RPMI7951 (cell line): Measurements from ENCODE around the gene CDK17. TPM values are rescaled to one million over a fixed set of nuclear protein-coding genes. Genes with fewer than 3 reads are reported as not detected.

ENCODE experiments used
- DNase-seq: peaks from one replicate; pipeline ENCODE4 v3.0.0-alpha.2; 2012; ENCODE audit warnings: low read depth
- total RNA-seq: library from RNA; depleted of rRNA; stranded (reverse); fragments of >200 nt; shearing (Covaris generic); gene quantifications from 2 replicates; pipeline ENCODE4 v1.2.3, GENCODE V29; 2014

CDK17 gene
- total RNA-seq, 1 experiment from 2014 or later, result 26.2 TPM

DNA sequence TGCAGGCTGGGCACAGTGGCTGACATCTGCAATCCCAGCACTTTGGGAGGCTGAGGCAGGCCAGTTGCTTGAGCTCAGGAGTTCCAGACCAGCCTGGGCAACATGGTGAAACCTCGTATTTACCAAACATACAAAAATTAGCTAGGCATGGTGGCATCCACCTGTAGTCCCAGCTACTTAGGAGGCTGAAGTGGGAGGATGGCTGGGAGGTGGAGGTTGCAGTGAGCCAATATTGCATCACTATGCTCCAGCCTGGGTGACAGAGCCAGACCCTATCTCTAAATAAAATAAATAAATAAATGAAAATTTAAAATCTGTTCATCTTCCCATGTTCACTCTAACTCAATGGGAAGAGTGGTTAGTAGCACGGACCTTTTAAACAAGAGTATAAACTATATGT lies 134.8 kb downstream of the CDK17 start:
- DNase-seq, result no peak

- DNase-seq, result no peak
Measured at GRCh38 chr12:96263449-96263902, 136.8 kb downstream of the CDK17 start.

GRCh38 chr12:96261557-96261956 lies 138.7 kb downstream of the CDK17 start:
- DNase-seq, result no peak

- DNase-seq, result no peak
Measured at GRCh38 chr12:96260644-96261043, 139.6 kb downstream of the CDK17 start.

DNA sequence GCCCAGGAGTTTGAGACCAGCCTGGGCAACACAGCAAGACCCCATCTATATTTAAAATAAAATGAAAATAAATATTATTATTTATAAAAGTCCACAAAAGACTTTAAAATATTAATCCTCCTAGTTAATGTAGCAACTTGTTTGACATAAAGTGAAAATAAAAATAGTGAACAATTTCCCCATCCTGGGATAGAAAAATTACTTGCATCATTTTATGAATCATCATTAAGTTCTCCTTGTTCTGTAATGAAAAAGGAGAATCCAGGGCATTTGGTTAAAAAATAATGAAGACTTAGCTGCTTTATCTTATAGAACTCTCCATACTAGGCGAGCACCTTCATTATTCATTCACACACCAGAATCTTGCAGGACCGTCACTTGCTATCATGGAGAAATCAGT lies 140.0 kb downstream of the CDK17 start:
- no peak for DNase-seq

DNA sequence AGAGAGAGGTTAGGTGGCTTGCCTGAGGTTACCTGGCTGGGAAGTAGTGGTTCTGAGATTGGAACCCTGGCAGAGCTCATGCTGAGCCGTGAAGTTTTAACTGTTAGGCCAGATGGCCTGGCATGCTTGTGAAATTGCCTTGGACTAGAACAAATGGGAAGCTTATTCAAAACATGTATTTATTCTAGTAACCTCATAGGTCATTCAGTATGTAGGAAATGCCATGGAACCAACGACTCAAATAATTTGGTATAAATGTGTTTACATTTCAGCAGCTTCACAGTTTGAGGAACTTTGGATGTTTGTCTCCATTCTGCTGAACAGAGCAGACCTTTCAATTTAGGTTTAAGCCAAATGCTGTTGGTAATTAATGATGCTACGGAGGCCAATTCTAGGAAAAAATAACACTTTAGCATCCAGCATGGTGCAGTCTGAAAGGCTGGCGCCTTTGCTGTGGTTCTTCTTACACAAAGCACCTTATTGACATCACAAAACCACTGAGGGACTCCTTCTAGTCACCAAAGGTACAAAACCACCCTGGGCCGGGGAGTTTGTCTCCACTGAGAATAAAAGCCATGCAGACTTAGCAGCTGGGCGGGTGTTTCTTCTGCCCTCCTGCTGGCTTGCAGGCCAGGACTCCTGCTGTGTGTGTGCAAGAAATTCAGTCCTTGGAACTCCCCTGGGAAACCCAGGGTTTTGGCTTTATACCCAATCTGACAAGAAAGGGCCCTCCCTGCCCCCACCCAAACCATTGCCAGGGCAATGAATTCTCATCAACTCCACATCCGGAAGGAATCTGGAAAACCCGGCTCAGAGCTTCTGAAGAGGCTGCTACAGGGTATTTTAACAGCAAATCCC lies 141.9 kb downstream of the CDK17 start:
- peak; percentile 64 for DNase-seq

DNA sequence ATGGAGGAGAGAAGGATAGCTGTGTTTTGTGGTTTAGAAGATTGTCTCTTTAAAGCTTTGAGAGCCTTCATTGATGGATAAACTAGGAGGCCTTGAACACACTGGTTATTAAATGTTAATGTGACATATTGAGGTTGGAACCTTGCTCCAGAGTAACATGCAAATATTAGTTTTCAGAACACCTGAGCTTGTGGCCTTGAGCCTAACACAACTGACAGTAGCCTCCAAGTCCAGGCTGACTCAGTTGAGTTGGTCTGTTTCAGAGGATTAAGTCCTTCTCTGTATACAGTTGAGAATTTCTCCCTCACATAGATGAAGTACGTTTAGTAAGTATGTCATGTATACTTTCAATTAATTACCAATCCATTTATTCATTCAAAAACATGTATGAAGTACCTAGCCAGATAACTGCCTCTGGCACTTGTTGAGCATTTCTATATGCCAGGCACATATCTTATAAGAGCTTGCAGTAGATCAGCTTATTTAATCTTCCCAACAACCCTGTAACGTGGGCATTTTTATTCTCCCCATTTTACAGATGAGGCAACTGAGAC lies 142.6 kb downstream of the CDK17 start:
- DNase-seq, result no peak

GRCh38 chr12:96256672-96257361 lies 143.4 kb downstream of the CDK17 start:
- no peak for DNase-seq

GRCh38 chr12:96255077-96255476 lies 145.2 kb downstream of the CDK17 start:
- no peak for DNase-seq

GRCh38 chr12:96250119-96250685 lies 150.0 kb downstream of the CDK17 start:
- no peak for DNase-seq

GRCh38 chr12:96249196-96250118 lies 150.8 kb downstream of the CDK17 start:
- no peak for DNase-seq

- no peak for DNase-seq
Measured at GRCh38 chr12:96248136-96248931, 151.9 kb downstream of the CDK17 start.

DNA sequence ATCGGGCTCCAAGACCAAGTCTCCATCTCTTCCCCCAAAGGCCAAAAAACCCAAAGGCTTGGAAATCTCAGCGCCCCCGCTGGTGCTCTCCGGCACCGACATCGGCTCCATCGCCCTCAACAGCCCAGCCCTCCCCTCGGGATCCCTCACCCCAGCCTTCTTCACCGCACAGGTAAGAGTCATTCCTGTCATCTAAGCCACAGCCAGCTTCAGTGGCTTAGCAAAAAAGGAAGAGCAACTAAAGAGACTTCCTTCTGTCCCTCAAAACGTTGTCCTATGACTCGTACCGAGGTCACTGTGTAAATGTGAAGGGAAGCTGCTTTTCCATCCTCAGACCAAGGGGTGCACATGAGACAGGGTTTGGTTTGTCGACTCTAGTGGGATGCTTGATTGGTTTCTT lies 152.7 kb downstream of the CDK17 start:
- peak; percentile 53 for DNase-seq

DNA sequence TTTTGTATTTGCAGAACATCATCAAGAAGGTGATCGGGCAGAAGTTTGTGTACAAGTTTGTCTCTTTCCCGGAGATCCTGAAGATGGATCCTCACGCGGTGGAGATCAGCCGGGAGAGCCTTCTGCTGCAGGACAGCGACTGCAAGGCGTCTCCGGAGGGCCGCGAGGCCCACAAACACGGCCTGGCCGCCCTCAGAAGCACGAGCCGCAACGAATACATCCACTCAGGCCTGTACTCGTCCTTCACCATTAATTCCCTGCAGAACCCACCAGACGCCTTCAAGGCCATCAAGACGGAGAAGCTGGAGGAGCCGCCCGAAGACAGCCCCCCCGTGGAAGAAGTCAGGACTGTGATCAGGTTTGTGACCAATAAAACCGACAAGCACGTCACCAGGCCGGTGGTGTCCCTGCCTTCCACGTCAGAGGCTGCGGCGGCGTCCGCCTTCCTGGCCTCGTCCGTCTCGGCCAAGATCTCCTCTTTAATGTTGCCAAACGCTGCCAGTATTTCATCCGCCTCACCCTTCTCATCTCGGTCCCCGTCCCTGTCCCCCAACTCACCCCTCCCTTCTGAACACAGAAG lies 153.2 kb downstream of the CDK17 start:
- DNase-seq, result no peak

DNA sequence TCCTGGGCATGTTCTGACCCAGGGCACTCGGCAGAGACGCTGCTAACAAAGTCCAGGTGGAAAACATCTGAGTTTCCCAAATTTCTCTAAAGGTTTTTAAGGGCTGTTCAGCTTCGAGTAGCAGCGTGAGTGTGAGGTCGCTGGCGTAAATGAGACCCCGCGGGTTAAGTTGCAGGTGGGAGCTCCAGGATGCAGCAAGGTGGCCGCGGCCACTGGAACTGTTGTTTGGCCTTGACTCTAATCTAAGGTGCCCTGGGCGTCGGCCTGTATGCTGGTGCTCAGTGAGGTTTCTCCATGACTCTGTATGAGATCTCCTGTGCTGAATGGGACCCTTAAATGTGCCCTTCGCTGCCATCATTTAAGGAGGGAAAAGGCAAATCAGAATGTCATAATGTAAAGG lies 155.4 kb downstream of the CDK17 start:
- no peak for DNase-seq

DNA sequence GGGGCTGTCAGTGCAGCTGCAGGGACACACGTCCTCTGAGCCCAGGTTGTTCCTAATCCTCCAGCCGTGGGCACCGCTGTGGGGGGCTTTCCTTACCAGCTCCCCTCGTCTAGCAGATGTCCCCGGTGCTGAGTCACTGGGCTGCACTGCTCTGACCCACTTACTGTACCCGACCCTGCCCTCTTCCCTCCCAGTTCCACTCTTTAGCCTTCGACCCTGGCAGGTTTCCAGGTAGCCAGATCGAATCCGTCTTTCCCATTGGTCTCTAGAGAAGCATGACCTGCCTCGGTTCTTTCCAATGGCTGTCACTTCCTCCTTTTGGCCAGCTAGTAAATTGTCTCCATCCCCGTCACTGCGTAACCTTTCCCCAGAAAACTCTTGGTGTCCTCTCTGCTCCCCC lies 157.6 kb downstream of the CDK17 start:
- no peak for DNase-seq

DNA sequence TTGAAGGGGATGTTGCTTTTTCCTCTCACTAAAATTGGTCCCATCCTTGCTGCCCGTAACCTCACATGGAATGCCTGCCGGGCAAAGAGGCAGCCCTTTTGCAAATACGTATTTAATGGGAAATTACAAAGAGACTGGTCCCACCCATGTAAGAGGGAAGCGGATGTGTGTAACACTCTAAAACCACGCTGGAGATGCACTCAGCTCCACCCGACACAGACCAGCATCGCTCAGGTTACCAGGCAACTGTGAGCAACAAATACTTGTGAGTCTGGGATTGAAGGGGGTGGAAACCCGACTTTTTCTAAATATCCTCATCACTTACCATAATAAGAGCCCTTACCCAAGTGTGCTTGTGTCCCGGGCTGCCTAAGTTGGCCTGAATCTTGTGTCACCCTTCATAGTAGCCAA lies 158.4 kb downstream of the CDK17 start:
- DNase-seq, result peak; percentile 49

GRCh38 chr12:96241431-96241830 lies 158.8 kb downstream of the CDK17 start:
- DNase-seq, result no peak

DNA sequence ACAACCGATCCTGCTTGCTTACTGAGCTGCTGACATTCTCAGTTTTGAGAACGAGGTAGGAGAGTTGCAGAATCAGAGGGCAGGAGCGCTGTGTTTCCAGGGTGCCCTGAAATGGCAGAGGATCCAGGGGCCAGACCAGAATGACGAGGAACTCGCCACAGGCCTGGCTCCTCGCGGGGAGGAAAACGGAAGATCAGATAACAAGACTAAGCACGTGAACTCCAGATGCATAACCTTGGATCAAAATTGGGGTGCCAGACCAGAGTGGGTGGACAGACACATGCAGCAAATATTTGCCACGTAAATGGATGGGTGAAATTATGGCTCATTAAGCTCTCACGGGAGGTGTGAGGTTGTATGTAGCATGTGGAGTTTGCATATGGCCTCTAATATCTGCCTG lies 159.6 kb downstream of the CDK17 start:
- no peak for DNase-seq
